Measurements from ENCODE around the gene CDKAL1.

CDKAL1 gene

DNA sequence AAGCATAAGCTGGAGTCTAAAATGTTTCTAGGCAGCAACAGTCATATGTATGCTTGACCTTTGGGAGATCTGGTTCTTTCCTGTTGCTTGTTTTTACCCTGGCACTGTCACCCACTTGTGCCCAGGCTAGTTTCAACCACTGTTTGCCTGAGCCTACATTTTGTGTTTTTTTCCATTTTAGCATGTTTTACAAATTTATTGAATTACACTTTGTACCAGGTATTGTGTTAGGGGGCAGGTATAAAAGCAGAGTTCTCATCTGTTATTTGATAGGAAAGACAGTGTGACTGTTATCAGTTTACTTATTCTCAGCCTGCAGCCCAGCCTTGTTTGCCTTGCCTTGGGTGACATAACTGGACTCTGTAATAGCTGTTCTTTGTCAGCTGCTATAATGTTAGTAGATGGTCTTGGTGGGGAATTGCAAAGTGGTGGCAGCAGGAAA lies 147.0 kb downstream of the CDKAL1 start:
- Histone ChIP-seq H3K36me3 (replicated peaks) (no peaks in the 10 kb centered on the region), H3K27ac (no peak overlapping the region), H3K4me3 (ENCODE audit: low read depth, low read length) (no peak overlapping the region), H3K27me3 (replicated peaks) (no peaks in the 10 kb centered on the region)
- TF ChIP-seq CTCF (IDR thresholded peaks at IDR 0.05; ENCODE audit: low read depth, low read length, missing control alignments) = no peak
- no peak for DNase-seq
- in situ Hi-C loops (cut with HindIII; ENCODE audit: low pct_ligation_motif_present, low sequenced_read_pairs) = no loop called here

DNA sequence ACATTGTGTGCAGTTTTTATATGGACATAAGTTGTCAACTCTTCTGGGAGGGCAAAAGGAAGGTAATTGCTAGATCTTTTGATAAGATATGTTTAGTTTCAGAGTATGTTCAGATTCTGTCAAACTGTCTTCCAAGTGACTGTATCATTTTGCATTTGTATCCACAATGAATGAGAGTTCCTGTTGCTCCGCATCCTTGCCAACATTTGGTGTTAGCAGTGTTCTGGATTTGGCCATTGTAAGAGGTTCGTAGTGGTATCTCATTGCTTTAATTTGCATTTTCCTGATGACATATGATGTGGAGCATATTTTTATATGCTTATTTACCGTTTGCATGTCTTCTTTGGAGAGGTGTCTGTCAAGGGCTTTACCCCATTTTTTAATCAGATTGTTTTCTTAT lies 150.2 kb downstream of the CDKAL1 start:
- Histone ChIP-seq H3K27ac (no peak overlapping the region), H3K27me3 (replicated peaks) (no peaks in the 10 kb centered on the region), H3K36me3 (replicated peaks) (no peaks in the 10 kb centered on the region), H3K4me3 (ENCODE audit: low read depth, low read length) (no peak overlapping the region)
- no peak for DNase-seq
- in situ Hi-C loops (cut with HindIII; ENCODE audit: low pct_ligation_motif_present, low sequenced_read_pairs) = no loop called here
- TF ChIP-seq CTCF (IDR thresholded peaks at IDR 0.05; ENCODE audit: low read depth, low read length, missing control alignments) = no peak

DNA sequence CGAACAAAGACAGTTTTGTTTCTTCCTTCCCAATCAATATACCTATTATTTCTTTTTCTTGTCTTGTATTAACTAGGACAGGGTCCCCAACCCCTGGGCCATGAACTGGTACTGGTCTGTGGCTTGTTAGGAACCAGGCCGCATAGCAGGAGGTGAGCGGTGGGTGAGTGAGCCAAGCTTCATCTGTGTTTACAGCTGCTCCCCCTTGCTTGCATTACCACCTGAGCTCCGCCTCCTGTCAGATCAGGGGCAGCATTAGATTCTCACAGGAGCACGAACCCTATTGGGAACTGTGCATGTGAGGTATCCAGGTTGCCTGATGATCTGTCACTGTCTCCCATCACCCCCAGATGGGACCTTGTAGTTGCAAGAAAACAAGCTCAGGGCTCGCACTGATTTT lies 151.9 kb downstream of the CDKAL1 start:
- Histone ChIP-seq H3K4me3 (ENCODE audit: low read depth, low read length) (no peak overlapping the region), H3K27ac (no peak overlapping the region), H3K27me3 (replicated peaks) (no peaks in the 10 kb centered on the region), H3K36me3 (replicated peaks) (no peaks in the 10 kb centered on the region)
- in situ Hi-C loops (cut with HindIII; ENCODE audit: low pct_ligation_motif_present, low sequenced_read_pairs) = no loop called here
- TF ChIP-seq CTCF (IDR thresholded peaks at IDR 0.05; ENCODE audit: low read depth, low read length, missing control alignments) = peak; percentile 8
- DNase-seq = no peak

DNA sequence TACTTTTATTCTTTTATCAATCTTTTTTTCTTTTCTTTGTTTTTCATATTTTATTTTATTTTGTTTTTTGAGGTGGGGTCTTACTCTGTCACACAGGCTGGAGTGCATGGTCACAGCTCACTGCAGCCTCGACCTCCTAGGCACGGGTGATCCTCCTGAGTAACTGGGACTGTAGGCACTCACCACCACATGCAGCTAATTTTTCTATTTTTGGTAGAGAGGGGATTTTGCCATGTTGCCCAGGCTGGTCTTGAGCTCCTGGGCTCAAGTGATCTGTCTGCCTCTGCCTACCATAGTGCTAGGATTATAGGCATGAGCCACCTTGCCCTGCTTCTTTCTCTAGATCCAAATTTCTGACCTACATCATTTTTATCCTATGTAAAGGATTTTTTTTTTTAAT lies 153.2 kb downstream of the CDKAL1 start:
- Histone ChIP-seq H3K27ac (no peak overlapping the region), H3K36me3 (replicated peaks) (no peaks in the 10 kb centered on the region), H3K4me3 (ENCODE audit: low read depth, low read length) (no peak overlapping the region), H3K27me3 (replicated peaks) (no peaks in the 10 kb centered on the region)
- in situ Hi-C loops (cut with HindIII; ENCODE audit: low pct_ligation_motif_present, low sequenced_read_pairs) = no loop called here
- no peak for TF ChIP-seq CTCF (IDR thresholded peaks at IDR 0.05; ENCODE audit: low read depth, low read length, missing control alignments)
- no peak for DNase-seq

DNA sequence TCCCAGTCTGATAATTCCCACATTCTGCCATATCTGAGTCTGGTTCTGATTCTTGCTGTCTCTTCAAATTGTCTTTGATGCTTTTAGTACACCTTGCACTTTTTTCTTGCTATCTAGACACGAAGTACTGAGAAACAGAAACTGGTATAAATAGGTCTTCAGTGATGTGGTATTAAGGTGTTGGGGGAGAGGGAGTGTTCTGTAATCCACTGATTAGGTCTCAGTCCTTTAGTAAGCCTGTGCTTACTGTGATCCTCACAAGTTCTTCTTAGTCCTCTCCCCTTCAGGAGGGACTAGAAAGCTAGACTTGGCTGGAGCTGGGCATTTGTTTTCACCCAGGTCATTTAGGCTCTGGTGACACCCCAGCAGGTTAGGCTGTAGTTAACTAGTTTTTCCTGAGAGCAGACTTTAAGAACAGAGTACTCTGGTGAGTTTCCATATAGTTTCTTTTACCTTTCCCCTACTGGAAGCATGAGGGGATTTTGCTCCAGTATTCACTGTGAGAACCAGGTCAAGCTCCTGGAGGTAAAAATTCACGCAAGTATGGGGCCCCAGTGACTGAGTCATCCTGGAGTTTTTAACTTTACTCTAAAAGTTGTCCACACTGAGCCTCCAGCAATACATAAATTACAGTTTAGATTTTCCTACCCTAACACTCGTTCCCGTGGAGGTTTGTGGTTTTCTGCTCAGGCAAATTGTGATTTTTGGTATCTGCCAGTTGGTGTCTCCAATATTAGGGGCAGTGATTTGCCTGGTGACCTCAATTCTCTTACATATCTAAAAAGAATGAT lies 154.6 kb downstream of the CDKAL1 start:
- no peaks in the 10 kb centered on the region for H3K27me3 ChIP-seq (replicated peaks)
- H3K27ac ChIP-seq = peak overlapping the region; percentile 59
- DNase-seq = peak; percentile 44
- in situ Hi-C loops (cut with HindIII; ENCODE audit: low pct_ligation_motif_present, low sequenced_read_pairs) = no loop called here
- no peaks in the 10 kb centered on the region for H3K36me3 ChIP-seq (replicated peaks)
- TF ChIP-seq CTCF (IDR thresholded peaks at IDR 0.05; ENCODE audit: low read depth, low read length, missing control alignments) = no peak
- H3K4me3 ChIP-seq (ENCODE audit: low read depth, low read length) = no peak overlapping the region

DNA sequence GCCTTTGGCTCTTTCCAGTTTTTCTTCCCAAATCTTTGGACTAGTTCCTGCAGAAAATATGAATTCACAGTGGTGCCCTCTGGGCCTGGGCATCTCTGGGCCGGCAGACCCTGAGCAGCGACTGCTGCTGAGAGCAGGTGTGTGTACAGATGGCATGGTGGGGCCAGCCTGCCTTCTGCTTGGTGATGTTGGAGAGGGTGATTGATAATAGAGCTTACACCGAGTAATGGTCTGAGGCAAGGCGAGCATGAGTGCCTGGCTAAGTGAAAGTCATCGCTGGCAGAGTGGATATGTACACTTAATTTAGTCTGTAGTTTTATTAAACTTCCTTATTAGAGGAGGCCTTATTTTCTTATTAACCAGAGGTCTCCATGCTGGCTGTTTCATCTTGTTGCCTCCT lies 156.9 kb downstream of the CDKAL1 start:
- no peak for DNase-seq
- TF ChIP-seq CTCF (IDR thresholded peaks at IDR 0.05; ENCODE audit: low read depth, low read length, missing control alignments) = no peak
- in situ Hi-C loops (cut with HindIII; ENCODE audit: low pct_ligation_motif_present, low sequenced_read_pairs) = no loop called here

More for the DNA sequence above, 156.9 kb downstream of the CDKAL1 start:
- Histone ChIP-seq H3K27me3 (replicated peaks) (no peaks in the 10 kb centered on the region), H3K27ac (no peak overlapping the region), H3K4me3 (ENCODE audit: low read depth, low read length) (no peak overlapping the region), H3K36me3 (replicated peaks) (no peaks in the 10 kb centered on the region)

All from brain microvascular endothelial cell (primary cell).